Measurements from ENCODE around the gene ERCC5. TPM values are rescaled to one million over a fixed set of nuclear protein-coding genes. Genes with fewer than 3 reads are reported as not detected.

The ERCC5 gene
- total RNA-seq, 1 donor = 99.2 TPM

- Histone ChIP-seq H3K4me2 (ENCODE audit: insufficient read depth, low read length) (no peak overlapping the region), H4K20me1 (ENCODE audit: insufficient read depth, low read length) (no peaks in the 10 kb centered on the region), H3K4me3 (ENCODE audit: insufficient read depth, low read length) (no peak overlapping the region), H3K36me3 (ENCODE audit: insufficient read depth, low read length) (no peaks in the 10 kb centered on the region), H3K27ac (ENCODE audit: low read depth, low read length) (no peak overlapping the region), H2AFZ (ENCODE audit: low read length) (no peak overlapping the region), H3K9me3 (ENCODE audit: low read depth, low read length) (no peaks in the 10 kb centered on the region), H3K4me1 (ENCODE audit: insufficient read depth, low read length) (no peaks in the 10 kb centered on the region), H3K27me3 (ENCODE audit: insufficient read depth, low read length) (no peaks in the 10 kb centered on the region), H3K79me2 (ENCODE audit: insufficient read depth, low read length) (no peaks in the 10 kb centered on the region)
- no peak for TF ChIP-seq CTCF (IDR thresholded peaks at IDR 0.05; ENCODE audit: extremely low read depth, low read depth, low read length)
- DNase-seq (ENCODE audit: insufficient read length, low spot score, missing footprints) = no peak
Measured at GRCh38 chr13:102904408-102904862, 58.6 kb downstream of the ERCC5 start.

GRCh38 chr13:102905905-102906771 is 60.3 kb downstream of the ERCC5 start:
- no peak overlapping the region for H2AFZ ChIP-seq (ENCODE audit: low read length)
- H3K4me1 ChIP-seq (ENCODE audit: insufficient read depth, low read length) = no peaks in the 10 kb centered on the region
- TF ChIP-seq CTCF (IDR thresholded peaks at IDR 0.05; ENCODE audit: extremely low read depth, low read depth, low read length) = no peak
- H3K27me3 ChIP-seq (ENCODE audit: insufficient read depth, low read length) = no peaks in the 10 kb centered on the region
- no peak overlapping the region for H3K4me2 ChIP-seq (ENCODE audit: insufficient read depth, low read length)
- H3K9me3 ChIP-seq (ENCODE audit: low read depth, low read length) = no peaks in the 10 kb centered on the region
- H3K79me2 ChIP-seq (ENCODE audit: insufficient read depth, low read length) = no peaks in the 10 kb centered on the region
- no peak overlapping the region for H3K4me3 ChIP-seq (ENCODE audit: insufficient read depth, low read length)
- no peak overlapping the region for H3K27ac ChIP-seq (ENCODE audit: low read depth, low read length)
- DNase-seq (ENCODE audit: insufficient read length, low spot score, missing footprints) = no peak
- H4K20me1 ChIP-seq (ENCODE audit: insufficient read depth, low read length) = no peaks in the 10 kb centered on the region
- H3K36me3 ChIP-seq (ENCODE audit: insufficient read depth, low read length) = no peaks in the 10 kb centered on the region

GRCh38 chr13:102907016-102907756 is 61.4 kb downstream of the ERCC5 start:
- Histone ChIP-seq H3K4me2 (ENCODE audit: insufficient read depth, low read length) (no peak overlapping the region), H3K4me1 (ENCODE audit: insufficient read depth, low read length) (no peaks in the 10 kb centered on the region), H3K36me3 (ENCODE audit: insufficient read depth, low read length) (no peaks in the 10 kb centered on the region), H3K4me3 (ENCODE audit: insufficient read depth, low read length) (no peak overlapping the region), H4K20me1 (ENCODE audit: insufficient read depth, low read length) (no peaks in the 10 kb centered on the region), H3K9me3 (ENCODE audit: low read depth, low read length) (no peaks in the 10 kb centered on the region), H3K79me2 (ENCODE audit: insufficient read depth, low read length) (no peaks in the 10 kb centered on the region), H3K27me3 (ENCODE audit: insufficient read depth, low read length) (no peaks in the 10 kb centered on the region), H2AFZ (ENCODE audit: low read length) (no peak overlapping the region), H3K27ac (ENCODE audit: low read depth, low read length) (no peak overlapping the region)
- TF ChIP-seq CTCF (IDR thresholded peaks at IDR 0.05; ENCODE audit: extremely low read depth, low read depth, low read length) = no peak
- no peak for DNase-seq (ENCODE audit: insufficient read length, low spot score, missing footprints)
